HEK293 (cell line): ENCODE measurements around the gene PSMA2.

Source experiments
- CTCF ChIP-seq: fragments of 450-650 bp; formaldehyde crosslinking; IDR thresholded peaks from 2 replicates; pipeline ENCODE4 v1.5.1; 2016; ENCODE audit warnings: missing biosample characterization, missing genetic modification characterization
- HOXC10 ChIP-seq: sonication (generic); formaldehyde crosslinking; IDR thresholded peaks from 2 replicates; pipeline ENCODE4 v1.8.1; 2023; ENCODE audit warnings: mild to moderate bottlenecking, missing genetic modification reagents
- MEIS1 ChIP-seq: sonication (generic); formaldehyde crosslinking; IDR thresholded peaks from 2 replicates; pipeline ENCODE4 v1.8.1; 2022; ENCODE audit warnings: missing genetic modification reagents, mild to moderate bottlenecking, borderline replicate concordance
- MZF1 ChIP-seq: fragments of 450-650 bp; formaldehyde crosslinking; IDR thresholded peaks from 2 replicates; pipeline ENCODE4 v1.5.1; 2017; ENCODE audit warnings: missing biosample characterization, missing genetic modification characterization, borderline replicate concordance
- OSR2 ChIP-seq: fragments of 450-650 bp; formaldehyde crosslinking; IDR thresholded peaks from 2 replicates; pipeline ENCODE4 v1.5.1; 2016; ENCODE audit warnings: missing biosample characterization, missing genetic modification characterization
- OVOL3 ChIP-seq: fragments of 450-650 bp; formaldehyde crosslinking; IDR thresholded peaks from 2 replicates; pipeline ENCODE4 v1.5.1; 2016; ENCODE audit warnings: missing biosample characterization, missing genetic modification characterization
- SALL2 ChIP-seq: fragments of 450-650 bp; formaldehyde crosslinking; IDR thresholded peaks from 2 replicates; pipeline ENCODE4 v1.5.0; 2017; ENCODE audit warnings: missing biosample characterization, mild to moderate bottlenecking, missing genetic modification characterization, borderline replicate concordance
- ZEB2 ChIP-seq: fragments of 450-650 bp; formaldehyde crosslinking; IDR thresholded peaks from 2 replicates; pipeline ENCODE4 v1.5.1; 2016; ENCODE audit warnings: missing biosample characterization, missing genetic modification characterization
- ZNF155 ChIP-seq: fragments of 450-650 bp; formaldehyde crosslinking; IDR thresholded peaks from 2 replicates; pipeline ENCODE4 v1.5.1; 2016; ENCODE audit warnings: missing biosample characterization, missing genetic modification characterization
- ZNF169 ChIP-seq: fragments of 450-650 bp; formaldehyde crosslinking; IDR thresholded peaks from 2 replicates; pipeline ENCODE4 v1.5.1; 2016; ENCODE audit warnings: missing biosample characterization, missing genetic modification characterization
- ZNF555 ChIP-seq: fragments of 450-650 bp; formaldehyde crosslinking; conservative IDR thresholded peaks from 2 replicates; pipeline ENCODE4 v1.5.1; 2017; ENCODE audit warnings: missing biosample characterization, mild to moderate bottlenecking, missing genetic modification characterization, inconsistent platforms
- ZNF623 ChIP-seq: fragments of 450-650 bp; formaldehyde crosslinking; IDR thresholded peaks from 2 replicates; pipeline ENCODE4 v1.5.1; 2016; ENCODE audit warnings: missing biosample characterization, missing genetic modification characterization
- ZNF639 ChIP-seq: fragments of 450-650 bp; formaldehyde crosslinking; IDR thresholded peaks from 2 replicates; pipeline ENCODE4 v1.5.1; 2016; ENCODE audit warnings: missing biosample characterization, missing genetic modification characterization
- ZNF704 ChIP-seq: fragments of 450-650 bp; formaldehyde crosslinking; IDR thresholded peaks from 2 replicates; pipeline ENCODE4 v1.5.1; 2016; ENCODE audit warnings: missing biosample characterization, missing genetic modification characterization

GRCh38 chr7:42922017-42922753 is 9.8 kb downstream of the PSMA2 start:
- TF ChIP-seq ZEB2 = no peak
- no peak for TF ChIP-seq ZNF639 (tag by site-specific recombination)
- no peak for TF ChIP-seq MZF1 (tag by site-specific recombination)
- no peak for TF ChIP-seq CTCF (tag by site-specific recombination)
- no peak for TF ChIP-seq ZNF169 (tag by site-specific recombination)
- TF ChIP-seq OSR2 (tag by site-specific recombination) = no peak
- no peak for TF ChIP-seq ZNF623 (tag by site-specific recombination)
- TF ChIP-seq ZNF555 (tag by site-specific recombination) = no peak
- TF ChIP-seq OVOL3 (tag by site-specific recombination) = no peak
- no peak for TF ChIP-seq ZNF704 (tag by site-specific recombination)
- no peak for TF ChIP-seq HOXC10 (CRISPR knock-in tag)
- no peak for TF ChIP-seq ZNF155 (tag by site-specific recombination)
- no peak for TF ChIP-seq SALL2
- no peak for TF ChIP-seq MEIS1 (CRISPR knock-in tag)
